ENCODE measurements around the gene SLC12A6.
A peak's percentile ranks its signal among the peaks of the same experiment; 100 is the strongest.

SLC12A6 gene

GRCh38 chr15:34217587-34218225 is 119.9 kb downstream of the SLC12A6 start:
- no peak for TF ChIP-seq CTCF (IDR thresholded peaks at IDR 0.05; ENCODE audit: poor library complexity, severe bottlenecking)
- Histone ChIP-seq H3K9me3 (ENCODE audit: severe bottlenecking) (no peaks in the 10 kb centered on the region), H3K36me3 (ENCODE audit: low read depth) (no peaks in the 10 kb centered on the region), H3K4me1 (ENCODE audit: insufficient read depth, poor library complexity, severe bottlenecking) (peaks cover 9% of the 10 kb centered on the region), H3K27ac (ENCODE audit: poor library complexity, severe bottlenecking) (peak overlapping the region; percentile 4), H3K27me3 (ENCODE audit: insufficient read depth, poor library complexity, severe bottlenecking) (no peaks in the 10 kb centered on the region), H3K4me3 (ENCODE audit: severe bottlenecking) (no peak overlapping the region)
- ATAC-seq (ENCODE audit: low read depth) (peak; percentile 91), DNase-seq (ENCODE audit: low spot score) (no peak)

- Histone ChIP-seq H3K36me3 (ENCODE audit: low read depth) (no peaks in the 10 kb centered on the region), H3K27ac (ENCODE audit: poor library complexity, severe bottlenecking) (peak overlapping the region; percentile 4), H3K27me3 (ENCODE audit: insufficient read depth, poor library complexity, severe bottlenecking) (no peaks in the 10 kb centered on the region), H3K4me1 (ENCODE audit: insufficient read depth, poor library complexity, severe bottlenecking) (peaks cover 9% of the 10 kb centered on the region), H3K9me3 (ENCODE audit: severe bottlenecking) (no peaks in the 10 kb centered on the region), H3K4me3 (ENCODE audit: severe bottlenecking) (no peak overlapping the region)
- no peak for ATAC-seq (ENCODE audit: low read depth)
- DNase-seq (ENCODE audit: low spot score): no peak
- no peak for TF ChIP-seq CTCF (IDR thresholded peaks at IDR 0.05; ENCODE audit: poor library complexity, severe bottlenecking)
Observed at GRCh38 chr15:34216527-34217270, 120.9 kb downstream of the SLC12A6 start.

- Histone ChIP-seq H3K4me3 (ENCODE audit: severe bottlenecking) (no peak overlapping the region), H3K27ac (ENCODE audit: poor library complexity, severe bottlenecking) (no peak overlapping the region), H3K27me3 (ENCODE audit: insufficient read depth, poor library complexity, severe bottlenecking) (no peaks in the 10 kb centered on the region), H3K36me3 (ENCODE audit: low read depth) (no peaks in the 10 kb centered on the region), H3K4me1 (ENCODE audit: insufficient read depth, poor library complexity, severe bottlenecking) (peaks cover 9% of the 10 kb centered on the region), H3K9me3 (ENCODE audit: severe bottlenecking) (no peaks in the 10 kb centered on the region)
- no peak for ATAC-seq (ENCODE audit: low read depth)
- DNase-seq (ENCODE audit: low spot score): no peak
- TF ChIP-seq CTCF (IDR thresholded peaks at IDR 0.05; ENCODE audit: poor library complexity, severe bottlenecking): no peak
Observed at GRCh38 chr15:34214135-34214534, 123.4 kb downstream of the SLC12A6 start.

- DNase-seq (ENCODE audit: low spot score) (no peak), ATAC-seq (ENCODE audit: low read depth) (no peak)
- Histone ChIP-seq H3K4me1 (ENCODE audit: insufficient read depth, poor library complexity, severe bottlenecking) (peaks cover 10% of the 10 kb centered on the region), H3K4me3 (ENCODE audit: severe bottlenecking) (no peak overlapping the region), H3K27ac (ENCODE audit: poor library complexity, severe bottlenecking) (no peak overlapping the region), H3K27me3 (ENCODE audit: insufficient read depth, poor library complexity, severe bottlenecking) (no peaks in the 10 kb centered on the region), H3K36me3 (ENCODE audit: low read depth) (no peaks in the 10 kb centered on the region), H3K9me3 (ENCODE audit: severe bottlenecking) (no peaks in the 10 kb centered on the region)
- TF ChIP-seq CTCF (IDR thresholded peaks at IDR 0.05; ENCODE audit: poor library complexity, severe bottlenecking): no peak
Observed at GRCh38 chr15:34213690-34214089, 123.9 kb downstream of the SLC12A6 start.
